H1 (cell line): ENCODE measurements around the gene CACNG1. TPM values are rescaled to one million over a fixed set of nuclear protein-coding genes. Genes with fewer than 3 reads are reported as not detected.

Experiments used
- CTCF ChIA-PET: fragments of 300-600 bp; sonication (Branson Sonifier 250); formaldehyde crosslinking; loops from one replicate; lab custom pipeline; 2021; ENCODE audit not compliant: partially characterized antibody; lab: Charles Lee
- POLR2A ChIA-PET: fragments of 300-600 bp; sonication (Branson Sonifier 250); formaldehyde crosslinking; loops from one replicate; lab custom pipeline; 2021; ENCODE audit warnings: inconsistent platforms; ENCODE audit not compliant: partially characterized antibody; lab: Charles Lee
- DNase-seq, 2 experiments: peaks; one replicate each; pipeline versions ENCODE4 v3.0.0 to v3.0.0-alpha.2; 2010 to 2022; ENCODE audit warnings: low spot score in 2 of 2, low read depth in 1 of 2, mixed read lengths in 1 of 2
- FAIRE-seq: peaks from 2 replicates; lab custom pipeline; 2011; peaks lifted over from hg19 to GRCh38; lab: Jason Lieb, UNC
- H2AFZ ChIP-seq: 2 replicates; pipeline ENCODE4 v1.8.1; 2012; ENCODE audit warnings: low read length, inconsistent platforms
- H2AK5ac ChIP-seq: 2 replicates; pipeline ENCODE4 v1.6.1; 2013; ENCODE audit warnings: low read depth, low read length
- H2BK120ac ChIP-seq: replicated peaks from 2 replicates; pipeline ENCODE3; 2013; ENCODE audit warnings: low read depth, low read length, inconsistent platforms
- H2BK12ac ChIP-seq: 2 replicates; pipeline ENCODE4 v1.6.1; 2013; ENCODE audit warnings: low read depth, low read length
- H2BK15ac ChIP-seq: 2 replicates; pipeline ENCODE4 v1.6.1; 2013; ENCODE audit warnings: low read length
- H2BK20ac ChIP-seq: 2 replicates; pipeline ENCODE4 v1.6.1; 2013; ENCODE audit warnings: low read length
- H2BK5ac ChIP-seq: 2 replicates; pipeline ENCODE4 v1.6.1; 2013; ENCODE audit warnings: low read depth, low read length
- H3K14ac ChIP-seq: 2 replicates; pipeline ENCODE4 v1.6.1; 2013; ENCODE audit warnings: inconsistent platforms; ENCODE audit not compliant: insufficient read length
- H3K18ac ChIP-seq: 2 replicates; pipeline ENCODE4 v1.6.1; 2013; ENCODE audit warnings: low read length; ENCODE audit errors: extremely low read depth
- H3K23ac ChIP-seq: 2 replicates; pipeline ENCODE4 v1.6.1; 2013; ENCODE audit warnings: inconsistent platforms; ENCODE audit not compliant: insufficient read length
- H3K23me2 ChIP-seq: 2 replicates; pipeline ENCODE4 v1.6.1; 2013; ENCODE audit warnings: low read depth, low read length
- H3K27ac ChIP-seq: 2 replicates; pipeline ENCODE4 v1.6.1; 2011; ENCODE audit warnings: low read depth, low read length, inconsistent platforms
- H3K27me3 ChIP-seq, 4 experiments: replicated peaks in 1 of 4; 1 replicate in 1 of 4; 2 replicates in 3 of 4; pipeline versions ENCODE4 v1.6.1 to v1.8.1; 2011 to 2013; ENCODE audit warnings: low read length in 3 of 4, mild to moderate bottlenecking in 3 of 4, inconsistent platforms in 2 of 4, mixed read lengths in 2 of 4, moderate library complexity in 1 of 4; ENCODE audit not compliant: control insufficient read depth in 3 of 4, insufficient read depth in 3 of 4; ENCODE audit errors: extremely low read depth in 1 of 4
- H3K36me3 ChIP-seq, 4 experiments: 2 replicates each; pipeline versions ENCODE4 v1.6.1 to v1.8.1; 2011 to 2013; ENCODE audit warnings: mild to moderate bottlenecking in 4 of 4, low read length in 3 of 4, moderate library complexity in 2 of 4, control low read depth in 1 of 4, inconsistent platforms in 1 of 4; ENCODE audit not compliant: insufficient read depth in 4 of 4, control insufficient read depth in 2 of 4
- H3K4ac ChIP-seq: replicated peaks from 2 replicates; pipeline ENCODE3; 2013; ENCODE audit warnings: low read length, low read depth, mixed read lengths, inconsistent platforms; ENCODE audit not compliant: insufficient read length
- H3K4me1 ChIP-seq, 4 experiments: replicated peaks in 1 of 4; 1 replicate in 1 of 4; 2 replicates in 3 of 4; pipeline versions ENCODE4 v1.6.1 to v1.8.1; 2011 to 2013; ENCODE audit warnings: low read length in 3 of 4, inconsistent platforms in 2 of 4, mixed read lengths in 1 of 4; ENCODE audit not compliant: insufficient read depth in 4 of 4, control insufficient read depth in 3 of 4
- H3K4me2 ChIP-seq, 2 experiments: 2 replicates each; pipeline versions ENCODE4 v1.6.1 to v1.8.1; 2011 to 2013; ENCODE audit warnings: low read depth in 2 of 2, low read length in 2 of 2, control low read depth in 1 of 2, inconsistent platforms in 1 of 2, mild to moderate bottlenecking in 1 of 2; ENCODE audit not compliant: insufficient read depth in 1 of 2
- H3K4me3 ChIP-seq, 4 experiments: fragments of 200-600, 300-600 bp in 1 of 4; sonication (generic), shearing (Covaris generic), sonication (Bioruptor Twin) in 1 of 4; 2 replicates each; pipeline versions ENCODE4 v1.5.1 to v1.8.1; 2011 to 2016; ENCODE audit warnings: low read length in 4 of 4, low read depth in 3 of 4, control low read depth in 2 of 4, inconsistent platforms in 2 of 4, mild to moderate bottlenecking in 2 of 4, mixed read lengths in 1 of 4, moderate library complexity in 1 of 4; ENCODE audit not compliant: insufficient read depth in 2 of 4; ENCODE audit errors: extremely low read depth in 1 of 4
- H3K56ac ChIP-seq: replicated peaks from 2 replicates; pipeline ENCODE3; 2013; ENCODE audit warnings: low read depth, mild to moderate bottlenecking, mixed read lengths, low read length, inconsistent platforms; ENCODE audit not compliant: insufficient read length
- H3K79me1 ChIP-seq: 2 replicates; pipeline ENCODE4 v1.6.1; 2013; ENCODE audit warnings: low read depth, low read length, control low read depth
- H3K79me2 ChIP-seq, 2 experiments: 2 replicates each; pipeline versions ENCODE4 v1.6.1 to v1.8.1; 2012 to 2013; ENCODE audit warnings: low read length in 2 of 2, mild to moderate bottlenecking in 2 of 2, inconsistent platforms in 1 of 2; ENCODE audit not compliant: insufficient read depth in 2 of 2, control insufficient read depth in 1 of 2
- H3K9ac ChIP-seq, 4 experiments: replicated peaks in 1 of 4; 1 replicate in 1 of 4; 2 replicates in 3 of 4; pipeline versions ENCODE4 v1.6.1 to v1.8.1; 2011 to 2013; ENCODE audit warnings: low read depth in 3 of 4, low read length in 3 of 4, control low read depth in 2 of 4, mild to moderate bottlenecking in 2 of 4, moderate library complexity in 2 of 4, inconsistent platforms in 1 of 4; ENCODE audit errors: extremely low read depth in 1 of 4
- H3K9me3 ChIP-seq, 2 experiments: 2 replicates each; pipeline versions ENCODE4 v1.6.1 to v1.8.1; 2012 to 2013; ENCODE audit warnings: mild to moderate bottlenecking in 2 of 2, moderate library complexity in 2 of 2, control low read depth in 1 of 2, inconsistent platforms in 1 of 2, low read depth in 1 of 2, low read length in 1 of 2, mixed read lengths in 1 of 2; ENCODE audit not compliant: insufficient read depth in 2 of 2
- H4K20me1 ChIP-seq, 2 experiments: replicated peaks in 1 of 2; 2 replicates each; pipeline versions ENCODE3 to v1.8.1; 2011 to 2013; ENCODE audit warnings: inconsistent platforms in 2 of 2, low read length in 2 of 2, mild to moderate bottlenecking in 1 of 2; ENCODE audit not compliant: insufficient read depth in 2 of 2, control insufficient read depth in 1 of 2
- H4K5ac ChIP-seq: 2 replicates; pipeline ENCODE4 v1.6.1; 2013; ENCODE audit warnings: low read length, low read depth, mixed read lengths, inconsistent platforms; ENCODE audit not compliant: insufficient read length
- H4K8ac ChIP-seq: 2 replicates; pipeline ENCODE4 v1.8.0; 2013; ENCODE audit warnings: mild to moderate bottlenecking, moderate library complexity, low read length, inconsistent platforms; ENCODE audit not compliant: insufficient read depth; ENCODE audit errors: extremely low read depth
- H4K91ac ChIP-seq: replicated peaks from 2 replicates; pipeline ENCODE3; 2013; ENCODE audit warnings: low read length, mixed read lengths, inconsistent platforms; ENCODE audit not compliant: insufficient read length
- BACH1 ChIP-seq: IDR thresholded peaks from 2 replicates; pipeline ENCODE4 v1.6.1; 2012; ENCODE audit warnings: low read length, improper control_type of control experiment
- CBX8 ChIP-seq: fragments of 300-800, 300-1000 bp; sonication (generic); IDR thresholded peaks from 2 replicates; pipeline ENCODE4 v1.7.1; 2016; ENCODE audit warnings: low read depth, low read length, borderline replicate concordance
- EGR1 ChIP-seq: IDR thresholded peaks from 2 replicates; pipeline ENCODE4 v1.6.1; 2011; ENCODE audit warnings: low read depth, low read length, borderline replicate concordance
- FOSL1 ChIP-seq: IDR thresholded peaks from 2 replicates; pipeline ENCODE4 v1.6.1; 2011; ENCODE audit warnings: mild to moderate bottlenecking, low read depth, low read length, moderate library complexity; ENCODE audit not compliant: insufficient read depth
- GABPA ChIP-seq: IDR thresholded peaks from 2 replicates; pipeline ENCODE4 v1.6.1; 2011; ENCODE audit warnings: mild to moderate bottlenecking, low read length, moderate library complexity, borderline replicate concordance; ENCODE audit not compliant: insufficient read depth
- HDAC6 ChIP-seq: IDR thresholded peaks from one replicate; pipeline ENCODE4 v1.7.1; 2012; ENCODE audit warnings: low read depth, mild to moderate bottlenecking, inconsistent platforms, low read length, moderate library complexity
- RAD21 ChIP-seq, 2 experiments: IDR thresholded peaks in 1 of 2; conservative IDR thresholded peaks in 1 of 2; 2 replicates each; pipeline ENCODE4 v1.6.1; 2011; ENCODE audit warnings: low read depth in 2 of 2, low read length in 2 of 2, improper control_type of control experiment in 1 of 2, inconsistent platforms in 1 of 2, mild to moderate bottlenecking in 1 of 2, moderate library complexity in 1 of 2
- RXRA ChIP-seq: IDR thresholded peaks from 2 replicates; pipeline ENCODE4 v1.6.1; 2011; ENCODE audit warnings: low read depth, mild to moderate bottlenecking, low read length, moderate library complexity; ENCODE audit not compliant: insufficient read depth
- SIRT6 ChIP-seq: IDR thresholded peaks from one replicate; pipeline ENCODE4 v1.7.1; 2012; ENCODE audit warnings: low read length, inconsistent platforms
- SP1 ChIP-seq: IDR thresholded peaks from 2 replicates; pipeline ENCODE4 v1.6.1; 2011; ENCODE audit warnings: low read depth, low read length
- WGBS, 2 experiments: shearing (Covaris generic) in 1 of 2; methylation state at CpG; one replicate each; pipeline versions ENCODE4 v1.1.6 to v1.1.7; 2013 to 2015; ENCODE audit warnings: low lambda C conversion rate in 2 of 2, mixed read lengths in 2 of 2, inconsistent platforms in 1 of 2, low coverage in 1 of 2, missing lambda C conversion rate in 1 of 2; ENCODE audit not compliant: insufficient replicate concordance in 2 of 2, insufficient coverage in 1 of 2, insufficient read length in 1 of 2; ENCODE audit errors: extremely low coverage in 1 of 2, missing lambda C conversion rate in 1 of 2; 5-methylcytosine and 5-hydroxymethylcytosine counted together
- polyA plus RNA-seq, 7 experiments: library from polyadenylated mRNA; depleted of rRNA in 3 of 7; stranded (reverse) in 5 of 7; unstranded in 2 of 7; fragments of >200 nt in 5 of 7; fragments of 200-250 nt in 2 of 7; gene quantifications; 1 replicate in 5 of 7; 2 replicates in 1 of 7; 4 replicates in 1 of 7; pipeline versions ENCODE4 v1.2.1 to v1.2.3, GENCODE V29; 2011 to 2013; ENCODE audit warnings: missing spikeins in 2 of 7, mixed read lengths in 2 of 7
- total RNA-seq: library from RNA; stranded (reverse); fragmentation: NEBNext Ultra II Directional; extraction: Animal tissue kit (Norgen Biotek cat#: 25700); gene quantifications from 2 replicates; pipeline ENCODE4 v1.2.1, GENCODE V29; 2021
- TF ChIP-seq, protein P1 (sequence below), 3 experiments: IDR thresholded peaks; 1 replicate in 2 of 3; 2 replicates in 1 of 3; pipeline versions ENCODE4 v1.5.1 to v1.6.1; 2011; ENCODE audit warnings: low read length in 3 of 3, mild to moderate bottlenecking in 3 of 3, inconsistent platforms in 2 of 3, low read depth in 1 of 3, moderate library complexity in 1 of 3; ENCODE audit not compliant: insufficient read depth in 1 of 3; ENCODE audit errors: control extremely low read depth in 1 of 3

Gene CACNG1
- total and polyA plus RNA-seq, 2 of the 8 experiments (the other 6 are each of a cell fraction or from before 2014, with no cell fraction given): not detected

DNA sequence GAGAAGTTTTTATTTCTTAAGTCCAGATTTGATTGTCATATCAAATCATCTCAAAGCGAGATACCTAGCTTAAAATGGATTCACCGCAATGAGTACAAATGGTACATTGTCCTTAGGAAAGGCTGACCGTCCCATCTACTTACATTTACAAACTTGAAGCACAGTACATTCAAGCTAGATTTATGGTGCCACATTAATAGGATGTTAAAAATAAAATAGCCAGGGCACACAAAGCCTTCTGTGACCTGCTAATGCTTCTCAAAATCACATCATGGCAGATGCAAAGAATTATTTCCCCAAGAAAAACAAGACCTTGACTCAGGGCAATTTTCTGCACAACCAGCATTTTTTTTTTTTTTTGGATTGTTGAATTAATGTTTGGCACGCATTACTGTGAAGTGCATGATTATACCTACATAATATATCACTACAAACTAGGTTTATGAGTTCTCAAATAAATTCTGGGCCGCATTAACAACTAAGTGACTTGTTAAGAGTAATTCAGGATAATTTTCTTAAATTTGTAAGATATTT, 25.3 kb downstream of the CACNG1 start:
- no peak for DNase-seq
- no peak overlapping the region for H2BK5ac ChIP-seq
- CTCF ChIA-PET: interaction anchor here (0.5 to 1.5 kb wide), 2 partner anchors 12 to 204 kb away, joined by 3 to 6 read pairs; no protein-coding TSS in a partner anchor
- H3K27ac ChIP-seq: no peak overlapping the region
- no peak overlapping the region for H3K23ac ChIP-seq
- no peaks in the 10 kb centered on the region for H4K20me1 ChIP-seq
- H3K4me1 ChIP-seq: no peaks in the 10 kb centered on the region; a peak in 1 of 7 replicates
- H2BK12ac ChIP-seq: no peak overlapping the region
- WGBS, 2 experiments: 84% methylated on average over 5 of the region's 5 CpGs; no CpG with 5 or more reads in 1 of the 2 experiments
- H3K23me2 ChIP-seq: no peaks in the 10 kb centered on the region
- no peak overlapping the region for H2BK120ac ChIP-seq
- H3K56ac ChIP-seq: no peak overlapping the region
- POLR2A ChIA-PET: no interaction called here
- no peak overlapping the region for H3K4ac ChIP-seq
- H3K27me3 ChIP-seq: no peaks in the 10 kb centered on the region
- H3K36me3 ChIP-seq: no peaks in the 10 kb centered on the region
- H2BK20ac ChIP-seq: no peak overlapping the region
- H2AK5ac ChIP-seq: no peak overlapping the region
- H3K14ac ChIP-seq: no peak overlapping the region
- no peak overlapping the region for H4K5ac ChIP-seq
- no peak overlapping the region for H4K91ac ChIP-seq
- no peaks in the 10 kb centered on the region for H3K79me1 ChIP-seq
- no peaks in the 10 kb centered on the region for H3K9me3 ChIP-seq
- no peaks in the 10 kb centered on the region for H3K79me2 ChIP-seq
- no peak overlapping the region for H4K8ac ChIP-seq
- no peak overlapping the region for H3K9ac ChIP-seq
- H3K4me2 ChIP-seq: no peak overlapping the region
- no peak overlapping the region for H2BK15ac ChIP-seq
- no peak overlapping the region for H2AFZ ChIP-seq
- FAIRE-seq: no peak
- no peak overlapping the region for H3K18ac ChIP-seq
- no peak overlapping the region for H3K4me3 ChIP-seq
- TF ChIP-seq CBX8 (no peak), HDAC6 (no peak), FOSL1 (no peak), SP1 (no peak), RXRA (no peak), RAD21 (IDR thresholded peaks at IDR 0.05 in 1 of 2, conservative IDR thresholded peaks at IDR 0.05 in 1 of 2; ENCODE audit: low read depth in 2 of 2, low read length in 2 of 2) (no peak), BACH1 (no peak), GABPA (no peak), SIRT6 (no peak), EGR1 (no peak)
- TF ChIP-seq, protein P1, sequence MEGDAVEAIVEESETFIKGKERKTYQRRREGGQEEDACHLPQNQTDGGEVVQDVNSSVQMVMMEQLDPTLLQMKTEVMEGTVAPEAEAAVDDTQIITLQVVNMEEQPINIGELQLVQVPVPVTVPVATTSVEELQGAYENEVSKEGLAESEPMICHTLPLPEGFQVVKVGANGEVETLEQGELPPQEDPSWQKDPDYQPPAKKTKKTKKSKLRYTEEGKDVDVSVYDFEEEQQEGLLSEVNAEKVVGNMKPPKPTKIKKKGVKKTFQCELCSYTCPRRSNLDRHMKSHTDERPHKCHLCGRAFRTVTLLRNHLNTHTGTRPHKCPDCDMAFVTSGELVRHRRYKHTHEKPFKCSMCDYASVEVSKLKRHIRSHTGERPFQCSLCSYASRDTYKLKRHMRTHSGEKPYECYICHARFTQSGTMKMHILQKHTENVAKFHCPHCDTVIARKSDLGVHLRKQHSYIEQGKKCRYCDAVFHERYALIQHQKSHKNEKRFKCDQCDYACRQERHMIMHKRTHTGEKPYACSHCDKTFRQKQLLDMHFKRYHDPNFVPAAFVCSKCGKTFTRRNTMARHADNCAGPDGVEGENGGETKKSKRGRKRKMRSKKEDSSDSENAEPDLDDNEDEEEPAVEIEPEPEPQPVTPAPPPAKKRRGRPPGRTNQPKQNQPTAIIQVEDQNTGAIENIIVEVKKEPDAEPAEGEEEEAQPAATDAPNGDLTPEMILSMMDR (IDR thresholded peaks at IDR 0.05; ENCODE audit: control extremely low read depth in 1 of 3, insufficient read depth in 1 of 3, low read depth in 1 of 3, low read length in 3 of 3): no peak
